C4-2B (cell line): ENCODE data around the gene SNAPIN.

Experiments
- CTCF ChIP-seq: fragments of 450-650 bp; conservative IDR thresholded peaks from 2 replicates; pipeline ENCODE4 v1.5.1; 2017; ENCODE audit warnings: mild to moderate bottlenecking
- ZFX ChIP-seq: fragments of 450-650 bp; IDR thresholded peaks from 2 replicates; pipeline ENCODE4 v1.6.1; 2017

- TF ChIP-seq CTCF (no peak), ZFX (no peak)
These were observed 16.3 kb upstream of the SNAPIN start for GRCh38 chr1:153642161-153642560.
